ENCODE measurements around the gene FPGT.
"Not testable (repeated sequence)": the region's sequence is repeated elsewhere in the genome, so short reads cannot be mapped to it uniquely, and the experiment has no call there.

The FPGT gene

DNA sequence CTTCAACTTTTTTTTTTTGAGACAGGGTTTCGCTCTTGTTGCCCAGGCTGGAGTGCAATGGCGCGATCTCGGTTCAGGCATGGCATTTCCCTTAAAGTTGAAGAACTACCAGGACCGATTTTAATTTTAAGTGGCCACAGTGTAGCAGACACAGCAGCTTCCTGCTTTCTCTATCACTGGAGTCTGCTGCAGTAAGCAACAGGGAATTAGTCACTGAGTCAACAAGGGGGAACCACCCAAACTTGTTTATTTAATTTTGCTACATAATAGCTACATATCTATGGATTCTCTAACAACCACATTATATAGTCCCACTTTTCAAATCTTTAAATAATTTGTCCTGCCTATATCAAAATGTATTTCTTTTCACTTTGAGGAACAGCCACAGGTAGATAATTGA, 24.7 kb downstream of the FPGT start:
- Histone ChIP-seq H3K27me3 (ENCODE audit: control insufficient read depth, insufficient read depth, low read length) (no peaks in the 10 kb centered on the region), H3K9me3 (ENCODE audit: control insufficient read depth, low read length) (no peaks in the 10 kb centered on the region), H3K4me3 (ENCODE audit: low read length) (no peak overlapping the region), H3K4me1 (ENCODE audit: control insufficient read depth, insufficient read depth, low read length) (peaks cover 17% of the 10 kb centered on the region), H3K36me3 (ENCODE audit: control insufficient read depth, insufficient read depth, low read length) (no peaks in the 10 kb centered on the region), H3K9ac (ENCODE audit: low read length) (no peak overlapping the region)

DNA sequence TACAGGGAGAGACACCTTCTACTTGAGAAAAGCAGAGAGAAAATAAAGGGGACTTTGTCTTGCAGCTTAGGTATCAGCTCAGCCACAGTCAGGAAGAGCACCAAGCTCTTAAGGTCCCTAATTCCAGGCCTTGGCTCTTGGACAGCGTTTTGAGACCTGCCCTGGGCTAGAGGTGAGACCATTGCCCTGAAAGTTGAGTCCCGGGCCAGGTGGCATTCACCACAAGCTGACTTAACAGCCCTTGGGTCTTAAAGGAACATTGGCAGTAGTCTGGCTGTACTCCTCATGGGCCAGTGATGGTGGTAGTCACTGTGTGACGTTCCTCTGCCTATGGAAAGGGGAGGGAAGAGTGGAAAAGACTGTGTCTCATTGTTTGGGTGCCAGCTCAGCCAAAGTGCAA, 25.4 kb downstream of the FPGT start:
- Histone ChIP-seq H3K36me3 (ENCODE audit: control insufficient read depth, insufficient read depth, low read length) (no peaks in the 10 kb centered on the region), H3K9me3 (ENCODE audit: control insufficient read depth, low read length) (no peaks in the 10 kb centered on the region), H3K4me3 (ENCODE audit: low read length) (no peak overlapping the region), H3K27me3 (ENCODE audit: control insufficient read depth, insufficient read depth, low read length) (no peaks in the 10 kb centered on the region), H3K4me1 (ENCODE audit: control insufficient read depth, insufficient read depth, low read length) (peaks cover 17% of the 10 kb centered on the region), H3K9ac (ENCODE audit: low read length) (no peak overlapping the region)

DNA sequence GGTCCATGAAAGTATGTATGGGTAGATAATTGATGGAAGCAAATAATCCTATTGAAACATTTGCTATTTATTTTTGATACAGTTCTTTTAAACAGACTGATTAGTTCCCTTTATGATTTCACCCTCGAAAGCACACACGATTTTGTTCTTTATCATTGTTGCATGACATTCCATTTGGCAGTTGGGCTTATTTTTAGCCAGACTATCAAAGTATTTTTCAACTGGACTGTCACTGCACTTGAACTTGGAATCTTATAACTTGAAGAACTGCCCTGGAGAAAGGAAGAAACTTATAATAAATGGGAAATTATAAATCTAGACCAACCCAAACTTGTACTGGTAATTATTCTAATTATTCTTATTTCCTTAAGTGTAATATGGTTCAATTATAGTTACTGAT, 37.1 kb downstream of the FPGT start, which contains the start of gene TNNI3K:
TNNI3K (plus strand) TSS at position 235 of the 400 bp plus-strand sequence; CDS start at position 300, 65 bp downstream.
- Histone ChIP-seq H3K4me3 (ENCODE audit: low read length) (no peak within 1 kb of the TSS), H3K4me1 (ENCODE audit: control insufficient read depth, insufficient read depth, low read length) (no peaks in the 10 kb centered on the region), H3K9ac (ENCODE audit: low read length) (no peak within 1 kb of the TSS), H3K9me3 (ENCODE audit: control insufficient read depth, low read length) (no peaks in the 10 kb centered on the region), H3K27me3 (ENCODE audit: control insufficient read depth, insufficient read depth, low read length) (no peaks in the 10 kb centered on the region), H3K36me3 (ENCODE audit: control insufficient read depth, insufficient read depth, low read length) (no peaks in the 10 kb centered on the region)

DNA sequence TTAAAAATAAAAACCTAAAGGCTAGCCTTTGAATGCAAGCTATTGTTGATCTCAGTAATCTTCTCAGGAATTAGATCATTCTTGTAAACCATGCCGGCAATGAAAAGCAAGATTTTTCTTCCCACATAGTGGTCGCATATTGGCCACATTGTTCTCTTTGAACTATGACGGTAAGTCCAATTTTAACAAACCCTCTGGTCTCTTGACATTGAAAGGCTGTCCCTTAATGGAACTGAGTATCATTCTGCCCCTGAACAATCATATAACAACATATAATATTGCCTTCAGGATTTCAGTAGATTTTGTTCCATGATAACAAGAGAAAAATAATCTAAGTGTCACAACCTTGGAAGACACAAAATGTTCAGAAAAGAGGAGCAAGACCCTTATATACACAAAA, 38.4 kb downstream of the FPGT start:
- no peaks in the 10 kb centered on the region for H3K9me3 ChIP-seq (ENCODE audit: control insufficient read depth, low read length)
- no peak overlapping the region for H3K9ac ChIP-seq (ENCODE audit: low read length)
- no peaks in the 10 kb centered on the region for H3K4me1 ChIP-seq (ENCODE audit: control insufficient read depth, insufficient read depth, low read length)
- H3K27me3 ChIP-seq (ENCODE audit: control insufficient read depth, insufficient read depth, low read length) = no peaks in the 10 kb centered on the region
- no peak overlapping the region for H3K4me3 ChIP-seq (ENCODE audit: low read length)
- no peaks in the 10 kb centered on the region for H3K36me3 ChIP-seq (ENCODE audit: control insufficient read depth, insufficient read depth, low read length)

DNA sequence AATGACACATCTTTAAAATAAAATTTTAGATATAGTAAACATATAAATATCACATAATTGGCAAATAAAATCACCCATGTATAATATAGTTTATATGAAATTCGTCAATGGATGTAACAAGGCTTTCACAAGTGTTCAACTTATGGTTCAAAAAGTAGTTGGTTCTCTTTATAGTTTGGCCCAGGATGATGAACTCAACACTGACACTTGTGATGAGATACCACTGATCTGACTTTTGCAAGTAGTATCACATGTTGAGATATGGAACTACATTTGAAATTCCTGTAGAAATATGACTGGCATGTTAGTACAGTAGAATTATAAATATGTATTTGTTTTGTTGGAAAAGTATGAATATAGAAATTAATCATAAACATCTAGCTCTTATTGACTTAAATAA, 39.0 kb downstream of the FPGT start:
- Histone ChIP-seq H3K27me3 (ENCODE audit: control insufficient read depth, insufficient read depth, low read length) (no peaks in the 10 kb centered on the region), H3K4me3 (ENCODE audit: low read length) (no peak overlapping the region), H3K36me3 (ENCODE audit: control insufficient read depth, insufficient read depth, low read length) (no peaks in the 10 kb centered on the region), H3K9me3 (ENCODE audit: control insufficient read depth, low read length) (no peaks in the 10 kb centered on the region), H3K9ac (ENCODE audit: low read length) (no peak overlapping the region), H3K4me1 (ENCODE audit: control insufficient read depth, insufficient read depth, low read length) (no peaks in the 10 kb centered on the region)

DNA sequence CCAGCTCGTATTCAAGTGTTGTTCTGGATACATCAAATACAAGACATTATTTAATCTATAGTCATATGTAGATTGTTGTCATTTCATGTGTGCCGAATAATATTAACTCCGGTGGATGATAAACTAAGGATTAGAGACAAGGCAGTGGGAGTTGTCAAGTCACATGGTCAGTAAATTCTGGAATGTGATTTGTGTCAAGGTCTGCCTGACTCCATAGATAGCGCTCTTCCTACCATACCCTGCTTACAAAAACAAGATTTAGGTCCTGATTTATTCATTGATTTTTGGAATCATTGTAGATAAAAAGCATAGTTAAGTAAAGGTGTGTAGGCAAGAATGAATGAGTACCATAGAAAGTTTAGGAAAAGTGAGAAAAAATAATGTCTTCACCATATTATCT, 39.7 kb downstream of the FPGT start:
- no peaks in the 10 kb centered on the region for H3K27me3 ChIP-seq (ENCODE audit: control insufficient read depth, insufficient read depth, low read length)
- H3K4me3 ChIP-seq (ENCODE audit: low read length) = no peak overlapping the region
- no peaks in the 10 kb centered on the region for H3K36me3 ChIP-seq (ENCODE audit: control insufficient read depth, insufficient read depth, low read length)
- no peaks in the 10 kb centered on the region for H3K9me3 ChIP-seq (ENCODE audit: control insufficient read depth, low read length)
- no peak overlapping the region for H3K9ac ChIP-seq (ENCODE audit: low read length)
- H3K4me1 ChIP-seq (ENCODE audit: control insufficient read depth, insufficient read depth, low read length) = no peaks in the 10 kb centered on the region

DNA sequence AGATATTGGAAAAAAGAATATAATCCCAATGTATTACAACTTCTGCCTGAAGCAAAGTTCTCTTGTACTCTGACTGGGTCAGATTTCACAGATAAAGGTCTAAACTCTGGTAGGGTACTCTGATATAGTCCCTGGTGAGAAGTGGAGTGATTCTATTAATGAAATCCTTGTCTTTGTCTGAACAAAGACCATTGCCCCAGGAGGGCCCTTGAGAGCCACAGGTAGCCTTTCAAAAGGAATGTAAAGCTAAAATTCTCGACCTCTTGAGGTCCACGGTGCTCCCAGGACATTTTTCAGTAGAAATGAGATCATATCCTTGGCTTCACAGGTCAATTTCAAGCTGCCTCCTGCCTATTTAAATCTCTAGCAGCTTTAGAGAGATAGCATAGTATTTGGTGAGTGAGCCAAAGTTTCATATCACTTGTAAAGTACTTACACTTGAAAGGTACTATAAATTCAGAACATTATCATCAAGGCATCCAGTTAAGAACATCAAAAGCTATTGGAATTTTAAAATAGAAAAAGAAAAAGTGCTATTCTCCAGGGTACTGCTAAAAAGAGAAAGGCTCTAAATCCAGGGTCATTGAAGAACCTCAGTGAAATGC, 47.2 kb downstream of the FPGT start:
- Histone ChIP-seq H3K4me1 (ENCODE audit: control insufficient read depth, insufficient read depth, low read length) (no peaks in the 10 kb centered on the region), H3K9me3 (ENCODE audit: control insufficient read depth, low read length) (no peaks in the 10 kb centered on the region), H3K9ac (ENCODE audit: low read length) (no peak overlapping the region), H3K36me3 (ENCODE audit: control insufficient read depth, insufficient read depth, low read length) (no peaks in the 10 kb centered on the region), H3K27me3 (ENCODE audit: control insufficient read depth, insufficient read depth, low read length) (no peaks in the 10 kb centered on the region), H3K4me3 (ENCODE audit: low read length) (no peak overlapping the region)

DNA sequence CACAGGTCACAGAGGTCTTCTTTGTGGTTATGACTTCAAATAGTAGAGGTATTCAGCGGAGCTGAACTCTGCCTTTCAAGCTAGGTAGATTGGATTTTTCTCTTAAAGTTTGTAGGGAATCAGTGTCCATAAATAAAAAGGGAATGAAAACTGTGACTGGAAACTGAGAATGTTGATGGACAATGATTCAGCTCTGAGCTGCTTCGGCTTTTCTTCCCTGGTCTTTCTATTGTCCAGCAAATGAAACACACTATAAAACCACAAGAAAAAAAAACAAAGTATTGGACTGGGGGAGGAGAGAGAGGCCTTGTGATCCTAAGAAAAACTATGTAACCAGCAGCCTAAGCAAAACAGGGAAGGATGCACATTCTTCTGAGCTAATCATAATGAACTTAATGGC, 48.3 kb downstream of the FPGT start:
- Histone ChIP-seq H3K27me3 (ENCODE audit: control insufficient read depth, insufficient read depth, low read length) (no peaks in the 10 kb centered on the region), H3K9ac (ENCODE audit: low read length) (no peak overlapping the region), H3K4me1 (ENCODE audit: control insufficient read depth, insufficient read depth, low read length) (no peaks in the 10 kb centered on the region)

DNA sequence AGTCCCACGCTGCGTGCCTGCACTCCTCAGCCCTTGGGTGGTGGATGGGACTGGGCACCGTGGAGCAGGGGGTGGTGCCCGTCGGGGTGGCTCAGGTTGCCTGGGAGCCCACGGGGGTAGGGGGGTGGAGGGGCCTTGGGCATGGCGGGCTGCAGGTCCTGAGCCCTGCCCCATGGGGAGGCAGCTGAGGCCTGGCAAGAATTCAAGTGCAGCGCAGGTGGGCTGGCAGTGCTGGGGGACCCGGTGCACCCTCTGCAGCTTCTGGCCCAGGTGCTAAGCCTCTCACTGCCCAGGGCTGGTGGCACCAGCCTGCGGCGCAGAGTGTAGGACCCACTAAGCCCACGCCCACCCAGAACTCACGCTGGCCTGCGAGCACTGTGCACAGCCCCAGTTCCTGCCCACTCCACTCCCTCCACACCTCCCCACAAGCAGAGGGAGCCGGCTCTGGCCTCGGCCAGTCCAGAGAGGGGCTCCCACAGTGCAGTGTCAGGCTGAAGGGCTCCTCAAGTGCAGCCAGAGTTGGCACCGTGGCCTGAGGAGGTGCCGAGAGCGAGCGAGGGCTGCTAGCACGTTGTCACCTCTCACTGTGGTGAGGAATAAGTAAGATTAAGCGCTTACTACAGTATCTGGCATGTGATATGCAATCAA, 50.0 kb downstream of the FPGT start:
- no peaks in the 10 kb centered on the region for H3K4me1 ChIP-seq (ENCODE audit: control insufficient read depth, insufficient read depth, low read length)
- no peaks in the 10 kb centered on the region for H3K9me3 ChIP-seq (ENCODE audit: control insufficient read depth, low read length)
- no peak overlapping the region for H3K9ac ChIP-seq (ENCODE audit: low read length)
- no peaks in the 10 kb centered on the region for H3K27me3 ChIP-seq (ENCODE audit: control insufficient read depth, insufficient read depth, low read length)
- no peak overlapping the region for H3K4me3 ChIP-seq (ENCODE audit: low read length)
- H3K36me3 ChIP-seq (ENCODE audit: control insufficient read depth, insufficient read depth, low read length) = no peaks in the 10 kb centered on the region

More for the DNA sequence above, 48.3 kb downstream of the FPGT start:
- no peaks in the 10 kb centered on the region for H3K9me3 ChIP-seq (ENCODE audit: control insufficient read depth, low read length)
- H3K4me3 ChIP-seq (ENCODE audit: low read length) = no peak overlapping the region
- no peaks in the 10 kb centered on the region for H3K36me3 ChIP-seq (ENCODE audit: control insufficient read depth, insufficient read depth, low read length)

DNA sequence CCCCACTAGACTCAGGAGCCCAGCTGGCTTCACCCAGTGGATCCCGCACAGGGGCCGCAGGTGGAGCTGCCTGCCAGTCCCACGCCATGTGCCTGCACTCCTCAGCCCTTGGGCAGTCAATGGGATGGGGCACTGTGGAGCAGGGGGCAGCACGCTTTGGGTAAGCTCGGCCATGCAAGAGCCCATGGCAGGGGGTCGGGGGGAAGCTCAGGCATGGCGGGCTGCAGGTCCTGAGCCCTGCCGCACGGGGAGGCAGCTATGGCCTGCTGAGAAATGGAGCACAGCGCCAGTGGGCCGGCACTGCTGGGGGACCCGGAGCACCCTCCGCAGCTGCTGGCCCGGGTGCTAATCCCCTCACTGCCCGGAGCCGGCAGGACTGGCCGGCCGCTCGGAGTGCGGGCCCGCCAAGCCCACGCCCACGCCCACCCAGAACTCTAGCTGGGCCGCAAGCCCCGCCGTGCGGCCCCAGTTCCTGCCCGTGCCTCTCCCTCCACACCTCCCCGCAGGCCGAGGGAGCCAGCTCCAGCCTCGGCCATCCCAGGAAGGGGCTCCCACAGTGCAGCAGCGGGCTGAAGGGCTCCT, 55.3 kb downstream of the FPGT start:
- H3K4me3 ChIP-seq (ENCODE audit: low read length); H3K9me3 ChIP-seq (ENCODE audit: control insufficient read depth, low read length); H3K36me3 ChIP-seq (ENCODE audit: control insufficient read depth, insufficient read depth, low read length); H3K4me1 ChIP-seq (ENCODE audit: control insufficient read depth, insufficient read depth, low read length); H3K9ac ChIP-seq (ENCODE audit: low read length); H3K27me3 ChIP-seq (ENCODE audit: control insufficient read depth, insufficient read depth, low read length): not testable (repeated sequence)

Measured in mucosa of stomach (tissue), 1 donor.